Hematopoietic multipotent progenitor cell treated with erythropoietin and hydrocortisone succinate and interleukin-3 and kit ligand, for 4 days (in vitro differentiated cells): Measurements from ENCODE around the gene PRM2.

Experiments
- DNase-seq: peaks from one replicate; pipeline ENCODE4 v3.0.0-alpha.2; 2015

The PRM2 gene

DNA sequence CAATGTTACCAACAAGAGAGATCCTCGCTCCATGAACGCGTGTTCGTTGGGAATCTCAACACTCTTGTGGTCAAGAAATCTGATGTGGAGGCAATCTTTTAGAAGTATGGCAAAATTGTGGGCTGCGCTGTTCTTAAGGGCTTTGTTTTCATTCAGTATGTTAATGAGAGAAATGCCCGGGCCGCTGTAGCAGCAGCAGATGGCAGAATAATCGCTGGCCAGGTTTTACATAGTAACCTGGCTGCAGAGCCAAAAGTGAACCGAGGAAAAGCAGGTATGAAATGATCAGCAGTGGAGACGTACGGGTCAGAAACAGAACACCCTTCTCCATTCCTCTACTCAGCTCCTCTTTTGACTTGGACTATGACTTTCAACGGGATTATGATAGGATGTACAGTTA lies 33.6 kb downstream of the PRM2 start:
- DNase-seq, result no peak

DNA sequence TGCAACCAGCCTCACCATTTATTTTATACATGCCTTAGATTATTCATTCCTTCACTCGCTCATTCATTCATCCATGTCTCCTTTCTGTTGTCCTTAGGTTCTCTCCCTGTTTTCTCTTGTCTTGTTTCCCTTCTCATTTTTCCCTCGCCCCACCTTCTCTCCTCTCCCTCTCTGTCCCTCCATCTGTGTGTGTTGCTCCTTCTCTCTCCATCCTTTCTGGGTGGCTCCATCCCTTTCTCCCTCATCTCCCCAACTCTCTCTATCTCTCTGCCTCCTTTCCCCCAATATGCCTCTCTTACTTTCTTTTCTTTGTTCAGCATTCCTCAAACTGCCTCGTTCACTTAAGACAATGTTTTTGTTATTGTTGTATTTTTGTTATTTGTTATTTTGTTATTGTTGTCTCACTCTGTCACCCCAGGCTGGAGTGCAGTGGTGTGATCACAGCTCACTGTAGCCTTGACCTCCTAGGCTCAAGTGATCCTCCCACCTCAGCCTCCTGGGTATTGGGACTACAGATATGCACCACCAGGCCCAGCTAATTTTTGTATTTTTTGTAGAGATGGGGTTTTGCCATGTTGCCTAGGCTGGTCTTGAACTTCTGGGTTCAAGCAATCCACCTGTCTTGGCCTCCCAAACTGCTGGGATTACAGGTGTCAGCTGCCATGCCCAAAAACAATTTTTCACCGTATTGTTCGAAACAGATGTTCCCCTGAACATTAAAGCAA lies 34.6 kb downstream of the PRM2 start:
- DNase-seq, result no peak

DNA sequence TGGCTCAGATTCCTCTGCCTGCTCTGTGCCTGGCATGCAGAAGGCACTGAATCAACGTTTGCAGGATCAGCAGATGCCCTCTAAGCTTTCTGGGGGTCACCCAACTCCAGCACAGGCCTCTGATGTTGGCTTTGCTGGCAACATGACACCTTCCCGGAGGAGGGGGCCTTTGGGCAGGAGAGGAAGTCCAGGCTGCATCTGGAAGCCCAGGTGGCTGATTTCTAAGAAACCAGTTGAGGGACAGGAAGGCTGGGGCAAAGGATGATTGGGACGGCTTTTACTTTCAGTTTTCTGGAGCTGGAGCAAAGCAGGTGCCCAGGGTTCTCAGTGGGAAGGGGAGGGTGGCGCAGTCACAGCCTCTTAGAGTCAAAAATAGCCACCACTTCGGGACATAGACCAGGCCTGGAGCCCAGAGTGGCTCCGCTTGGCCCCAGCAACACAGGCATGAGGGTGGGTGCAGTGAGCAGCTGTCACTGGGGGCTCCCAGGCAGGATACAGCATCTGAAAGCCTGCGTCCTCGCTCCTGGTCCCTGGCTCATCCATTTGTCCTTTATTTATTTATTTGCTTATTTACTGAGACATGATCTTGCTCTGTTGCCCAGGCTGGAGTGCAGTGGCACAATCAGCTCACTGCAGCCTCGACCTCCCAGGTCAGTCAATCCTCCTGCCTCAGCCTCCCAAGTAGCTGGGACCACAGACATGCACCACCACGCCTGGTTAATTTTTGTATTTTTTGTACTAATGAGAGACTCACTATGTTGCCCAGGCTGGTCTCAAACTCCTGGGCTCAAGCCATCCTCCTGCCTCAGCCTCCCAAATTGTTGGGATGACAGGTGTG lies 35.4 kb downstream of the PRM2 start:
- DNase-seq, result no peak

DNA sequence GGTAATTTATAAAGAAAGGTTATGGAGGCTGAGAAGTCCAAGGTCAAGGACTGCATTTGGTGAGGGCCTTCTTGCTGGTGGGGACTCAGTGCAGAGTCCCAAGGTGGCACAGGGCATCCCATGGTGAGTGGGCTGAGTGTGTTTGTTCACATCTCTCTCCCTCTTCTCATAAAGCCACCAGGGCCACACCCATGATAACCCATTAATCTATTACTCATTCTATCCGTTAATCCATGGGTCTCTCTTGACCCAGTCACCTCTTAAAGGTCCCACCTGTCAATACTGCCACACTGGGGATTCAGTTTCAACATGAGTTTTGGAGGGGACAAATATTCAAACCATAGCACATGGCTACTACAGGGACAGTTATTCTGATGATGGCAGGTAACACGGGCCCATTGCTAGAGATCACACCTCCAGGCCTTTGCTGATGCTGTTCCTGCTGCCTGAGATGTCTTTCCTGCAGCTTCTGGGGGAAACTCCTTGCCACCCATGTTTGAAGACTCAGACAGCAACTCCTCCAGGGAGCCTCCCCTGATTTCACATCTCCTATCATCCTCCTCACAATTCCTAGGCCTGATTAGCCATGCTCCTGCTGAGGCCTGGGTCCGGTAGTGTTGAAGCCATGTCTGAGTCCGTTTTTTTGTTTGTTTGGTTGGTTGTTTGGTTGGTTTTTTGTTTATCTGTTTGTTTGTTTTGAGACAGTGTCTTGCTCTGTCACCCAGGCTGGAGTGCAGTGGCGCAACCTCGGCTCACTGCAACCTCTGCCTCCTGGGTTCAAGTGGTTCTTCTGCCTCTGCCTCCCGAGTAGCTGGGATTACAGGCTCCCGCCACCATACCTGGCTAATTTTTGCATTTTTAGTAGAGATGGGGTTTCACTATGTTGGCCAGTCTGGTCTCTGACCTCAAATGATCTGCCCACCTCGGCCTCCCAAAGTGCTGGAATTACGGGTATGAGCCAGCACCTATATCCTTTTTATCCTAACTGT lies 36.3 kb downstream of the PRM2 start:
- DNase-seq, result no peak

DNA sequence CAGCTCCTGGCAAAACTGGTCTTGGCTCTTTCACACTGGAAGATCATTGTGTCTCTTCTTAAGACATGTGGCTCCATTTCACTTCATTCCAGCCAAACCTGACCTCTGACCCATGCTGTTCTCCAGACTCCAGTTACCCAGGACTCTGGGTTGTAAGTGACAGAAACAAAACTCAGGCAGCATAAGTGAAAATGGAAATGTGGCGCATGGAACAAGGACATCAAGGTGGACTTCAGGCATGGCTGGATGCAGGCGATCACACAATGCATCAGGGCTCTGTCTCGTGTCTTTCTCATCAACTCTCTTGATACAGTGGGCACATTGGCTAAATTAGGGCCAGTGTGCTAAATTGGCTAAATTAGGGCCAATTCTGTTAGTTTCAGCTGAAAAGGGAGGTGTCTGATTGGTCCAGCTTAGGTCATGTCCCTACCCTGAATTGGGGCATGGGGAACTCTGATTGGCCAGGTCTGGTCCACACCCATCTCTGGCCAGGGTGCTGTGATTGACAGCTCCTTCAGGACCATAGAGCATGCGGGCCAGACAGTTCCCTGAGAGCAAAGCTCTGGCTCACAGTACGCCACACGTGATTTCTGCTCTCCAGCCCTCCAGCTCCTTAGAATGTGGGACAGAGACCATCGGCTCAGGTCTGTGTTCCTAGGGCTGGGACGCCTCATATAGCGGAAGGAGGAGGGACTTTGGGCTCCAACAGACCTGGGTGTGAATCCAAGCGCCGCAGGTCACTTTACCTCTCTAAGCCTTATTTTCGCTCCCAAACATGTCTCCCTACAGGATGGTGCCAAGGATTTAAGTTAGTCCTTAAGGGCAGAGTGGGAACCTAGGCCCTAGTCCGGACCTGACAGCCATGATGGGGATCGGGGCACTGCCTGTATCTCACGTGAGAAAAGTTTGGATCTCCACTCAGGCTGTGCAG lies 37.7 kb downstream of the PRM2 start:
- DNase-seq, result no peak

DNA sequence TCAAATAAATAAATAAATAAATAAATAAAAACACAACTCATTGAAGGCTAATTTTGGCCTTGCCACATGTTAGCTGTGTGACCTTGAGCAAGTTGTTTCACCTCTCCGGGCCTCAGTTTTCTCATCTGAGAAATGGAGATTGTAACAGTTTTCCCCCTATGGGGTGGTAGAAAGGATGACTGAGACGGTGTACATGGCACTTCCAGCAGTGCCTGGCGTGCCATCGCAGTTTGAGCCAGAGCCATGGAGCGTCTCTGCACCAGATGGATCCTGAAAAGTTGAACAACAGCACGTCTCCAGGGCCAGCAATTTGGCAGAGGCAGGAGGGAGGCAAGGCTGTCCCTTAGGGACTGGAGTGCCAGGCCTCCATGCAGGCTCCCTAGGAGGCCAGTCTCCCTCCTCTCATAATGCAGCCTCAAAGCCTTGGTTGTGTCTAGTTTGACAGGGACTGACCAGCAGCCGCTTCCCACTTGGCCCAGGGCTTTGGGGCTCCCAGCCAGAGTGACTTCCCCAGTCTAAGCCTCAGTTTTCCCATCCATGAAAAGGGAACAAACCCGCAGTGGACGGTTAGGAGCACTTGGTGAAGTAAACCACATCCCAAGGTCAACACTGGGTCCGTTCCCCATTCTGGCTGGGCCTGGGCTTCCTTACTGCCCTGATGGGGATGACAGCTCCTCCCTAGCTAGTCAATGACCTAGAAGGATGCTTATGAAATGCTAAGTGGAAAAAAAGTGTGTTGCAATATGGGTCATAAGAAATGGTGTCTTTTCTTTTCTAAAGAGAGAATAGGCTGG lies 39.6 kb downstream of the PRM2 start:
- DNase-seq, result peak; percentile 74

DNA sequence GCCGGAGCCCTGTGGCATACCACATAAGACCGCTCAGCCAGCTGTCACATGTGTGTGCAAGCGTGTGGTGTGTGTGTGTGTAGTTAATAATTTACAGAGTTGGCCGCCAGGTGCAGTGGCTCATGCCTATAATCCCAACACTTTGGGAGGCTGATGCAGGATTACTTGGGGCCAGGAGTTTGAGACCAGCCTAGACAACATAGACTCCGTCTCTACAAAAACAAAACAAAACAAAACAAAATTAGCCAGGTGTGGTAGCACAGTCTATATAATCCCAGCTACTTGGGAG lies 40.6 kb downstream of the PRM2 start:
- DNase-seq, result peak; percentile 65

DNA sequence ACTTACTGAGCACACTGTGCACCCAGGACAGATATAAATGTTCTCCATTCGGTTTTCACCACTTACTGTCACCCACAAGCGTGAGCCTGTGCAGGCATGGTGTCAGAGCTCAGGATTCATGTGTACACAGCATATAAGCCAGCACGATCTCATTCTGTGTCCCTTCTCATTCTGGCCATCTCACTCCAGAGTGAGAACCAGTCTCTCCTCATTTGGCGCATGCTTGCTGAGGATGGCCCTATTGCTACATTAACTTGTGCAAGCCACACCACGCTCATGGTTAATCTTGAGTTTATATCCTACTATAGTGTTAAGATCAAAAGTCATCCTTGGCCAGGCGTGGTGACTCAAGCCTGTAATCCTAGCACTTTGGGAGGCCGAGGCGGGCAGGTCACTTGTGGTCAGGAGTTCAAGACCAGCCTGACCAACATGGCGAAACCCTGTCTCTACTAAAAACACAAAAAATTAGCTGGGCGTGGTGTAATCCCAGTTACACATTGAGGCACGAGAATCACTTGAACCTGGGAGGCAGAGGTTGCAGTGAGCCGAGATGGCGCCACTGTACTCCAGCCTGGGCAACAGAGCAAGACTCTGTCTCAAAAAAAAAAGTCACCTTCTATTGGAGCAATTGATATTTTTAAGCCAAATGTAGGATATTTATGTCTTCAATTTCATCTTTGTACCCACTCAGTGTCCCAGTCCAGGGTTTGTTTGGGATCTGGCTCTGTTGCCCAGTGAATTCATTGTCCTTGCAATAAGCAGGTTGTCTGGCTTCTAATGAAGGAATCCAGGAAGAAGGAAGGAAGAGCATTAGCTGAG lies 41.2 kb downstream of the PRM2 start:
- peak; percentile 75 for DNase-seq

DNA sequence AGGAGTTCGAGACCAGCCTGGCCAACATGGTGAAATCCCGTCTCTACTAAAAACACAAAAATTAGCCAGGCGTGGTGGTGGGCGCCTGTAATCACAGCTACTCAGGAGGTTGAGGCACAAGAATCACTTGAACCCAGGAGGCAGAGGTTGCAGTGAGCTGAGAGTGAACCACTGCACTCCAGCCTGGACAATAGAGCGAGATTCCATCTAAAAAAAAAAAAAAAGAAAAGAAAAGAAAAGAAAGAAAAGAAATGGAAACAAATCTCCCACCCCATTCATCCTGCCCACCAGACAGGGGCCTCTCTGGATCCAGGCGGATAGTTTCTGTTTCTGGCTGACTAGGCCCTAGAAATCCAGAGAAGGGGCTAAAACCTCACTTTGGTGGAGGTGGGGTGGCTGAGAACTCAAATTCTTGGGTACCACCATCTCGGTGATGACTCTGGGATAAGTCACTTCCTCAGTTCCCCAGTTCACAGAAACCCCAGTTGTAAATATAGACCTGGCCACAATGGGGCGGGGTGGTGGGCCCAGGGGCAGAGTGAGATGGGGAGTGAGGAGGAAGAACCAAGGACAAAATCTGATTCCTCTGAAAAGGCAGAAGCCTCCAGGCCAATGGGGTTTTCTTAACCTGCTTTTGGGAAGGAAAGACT lies 42.4 kb downstream of the PRM2 start:
- DNase-seq, result peak; percentile 84

DNA sequence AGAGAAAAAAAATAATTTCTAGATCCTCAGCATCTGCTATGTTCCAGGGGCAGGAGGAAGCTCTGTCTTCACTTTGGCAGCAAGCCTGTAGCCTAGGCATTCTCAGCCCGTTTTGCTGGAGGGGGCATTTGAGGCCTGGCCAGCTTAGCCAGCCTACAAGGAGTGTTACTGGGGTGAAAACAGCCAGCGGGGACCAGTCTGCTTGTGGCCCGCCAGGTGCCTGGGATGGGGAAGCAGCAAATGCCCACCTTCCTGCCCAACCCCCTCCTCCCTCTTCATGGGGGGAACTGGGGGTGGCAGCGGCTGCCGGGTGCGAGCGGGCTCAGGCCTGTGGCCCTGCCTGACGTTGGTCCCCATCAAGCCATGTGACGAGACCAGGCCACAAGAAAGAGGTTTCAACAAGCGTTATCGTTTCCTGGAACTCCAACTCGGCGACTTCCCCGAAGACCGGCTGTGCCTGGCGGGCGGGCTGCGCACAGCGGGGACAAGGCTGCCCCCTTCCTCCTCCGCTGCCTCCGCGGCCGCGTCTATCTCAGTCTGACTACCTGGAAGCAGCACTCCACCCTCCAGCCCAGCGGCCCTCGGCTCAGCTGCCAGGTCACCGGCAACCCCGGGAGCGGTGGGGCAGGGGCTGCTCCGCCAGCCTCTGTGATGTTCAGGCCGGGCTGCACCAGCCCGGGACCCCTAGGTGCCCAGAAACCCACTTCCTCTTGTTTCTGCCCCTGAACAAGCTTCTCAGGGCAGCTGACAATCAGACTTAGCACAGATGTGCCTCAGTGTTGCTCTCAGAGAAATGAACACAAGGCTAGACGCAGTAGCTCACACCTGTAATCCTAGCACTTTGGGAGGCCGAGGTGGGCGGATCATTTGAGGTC lies 43.2 kb downstream of the PRM2 start:
- DNase-seq, result peak; percentile 97

DNA sequence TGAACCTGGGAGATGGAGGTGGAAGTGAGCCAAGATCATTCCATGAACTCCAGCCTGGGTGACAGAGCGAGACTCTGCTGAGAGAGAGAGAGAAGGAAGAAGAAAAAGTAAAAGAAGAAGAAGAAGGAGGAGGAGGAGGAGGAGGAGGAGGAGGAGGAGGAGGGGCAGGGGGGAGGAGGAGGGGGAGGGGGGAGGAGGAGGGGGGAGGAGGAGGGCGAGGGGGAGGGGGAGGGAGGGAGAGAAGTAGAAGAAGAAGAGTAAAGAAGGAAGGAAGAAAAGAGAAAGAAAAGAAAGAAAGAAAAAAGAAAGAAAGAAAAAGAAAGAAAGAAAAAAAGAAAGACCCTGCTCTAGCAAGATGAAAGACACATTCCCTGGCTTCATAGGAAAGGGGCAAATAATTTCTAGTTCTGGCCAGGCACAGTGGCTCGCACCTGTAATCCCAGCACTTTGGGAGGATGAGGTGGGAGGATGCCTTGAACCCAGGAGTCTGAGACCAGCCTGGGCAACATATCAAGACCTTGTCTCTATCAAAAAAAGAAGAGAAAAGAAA lies 43.9 kb downstream of the PRM2 start:
- no peak for DNase-seq

DNA sequence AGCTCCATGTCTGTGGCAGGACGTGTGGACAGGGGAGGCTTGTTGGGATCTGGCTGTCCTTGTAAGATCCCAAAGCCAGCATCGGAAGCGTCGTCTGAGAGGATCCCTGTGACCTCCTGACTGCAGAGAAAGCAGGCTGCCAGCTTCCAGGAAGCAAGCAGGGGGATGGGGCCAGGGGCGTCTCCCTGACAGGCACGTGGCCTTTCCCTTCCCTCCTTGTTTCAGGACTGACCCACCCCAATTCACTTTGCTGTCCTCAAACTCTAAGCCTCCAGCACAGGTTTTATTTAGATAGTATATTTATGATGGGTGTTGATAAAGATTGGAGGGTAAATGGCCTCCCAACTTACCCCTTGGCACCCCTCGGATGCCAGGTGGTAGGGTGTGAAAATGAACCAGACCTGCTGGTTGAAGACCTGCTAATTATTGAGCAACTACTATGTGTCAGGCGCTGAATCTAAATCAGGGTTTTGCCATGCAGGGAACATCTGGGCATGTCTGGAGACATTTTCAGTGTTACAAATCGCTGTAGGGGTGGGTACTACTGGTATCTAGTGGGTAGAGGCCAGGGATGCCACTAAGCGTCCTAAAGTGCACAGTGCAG lies 44.8 kb downstream of the PRM2 start:
- DNase-seq, result no peak

DNA sequence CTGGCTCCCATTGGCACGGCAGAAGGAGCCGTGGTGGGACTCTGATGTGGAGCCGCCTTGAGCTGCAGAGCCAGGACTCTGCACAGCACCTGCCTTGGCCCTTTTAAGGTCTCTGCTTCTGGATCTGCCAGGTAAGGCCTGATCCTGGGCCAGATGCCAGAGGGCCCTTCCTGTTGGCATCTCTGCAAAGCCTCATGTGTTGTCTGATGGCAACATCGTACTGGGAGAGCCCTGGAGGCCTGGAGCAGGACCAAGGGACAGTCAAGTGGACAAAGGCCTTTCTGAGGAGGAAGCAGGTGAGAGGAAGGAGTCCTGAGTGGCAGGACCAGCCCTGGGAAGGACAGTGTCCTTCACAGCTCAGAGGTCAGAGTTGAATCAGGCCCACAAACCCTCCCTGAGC lies 46.4 kb downstream of the PRM2 start:
- no peak for DNase-seq

DNA sequence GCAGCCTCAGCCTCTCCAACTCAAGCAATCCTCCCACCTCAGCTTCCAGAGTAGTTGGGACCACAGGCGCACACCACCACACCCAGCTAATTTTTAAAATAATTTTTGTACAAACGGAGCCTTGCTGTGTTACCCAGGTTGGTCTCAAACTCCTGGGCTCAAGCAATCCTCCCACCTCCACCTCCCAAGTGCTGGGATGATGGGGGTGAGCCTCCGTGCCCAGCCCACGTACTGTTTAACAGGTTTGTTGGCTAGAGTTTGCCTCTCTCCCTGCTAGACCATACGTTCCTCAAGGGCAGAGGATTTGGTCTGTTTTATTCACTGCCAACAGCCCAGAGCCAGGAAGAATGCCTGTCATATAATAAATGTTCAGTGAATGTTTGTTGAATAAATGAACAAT lies 46.8 kb downstream of the PRM2 start:
- DNase-seq, result no peak

DNA sequence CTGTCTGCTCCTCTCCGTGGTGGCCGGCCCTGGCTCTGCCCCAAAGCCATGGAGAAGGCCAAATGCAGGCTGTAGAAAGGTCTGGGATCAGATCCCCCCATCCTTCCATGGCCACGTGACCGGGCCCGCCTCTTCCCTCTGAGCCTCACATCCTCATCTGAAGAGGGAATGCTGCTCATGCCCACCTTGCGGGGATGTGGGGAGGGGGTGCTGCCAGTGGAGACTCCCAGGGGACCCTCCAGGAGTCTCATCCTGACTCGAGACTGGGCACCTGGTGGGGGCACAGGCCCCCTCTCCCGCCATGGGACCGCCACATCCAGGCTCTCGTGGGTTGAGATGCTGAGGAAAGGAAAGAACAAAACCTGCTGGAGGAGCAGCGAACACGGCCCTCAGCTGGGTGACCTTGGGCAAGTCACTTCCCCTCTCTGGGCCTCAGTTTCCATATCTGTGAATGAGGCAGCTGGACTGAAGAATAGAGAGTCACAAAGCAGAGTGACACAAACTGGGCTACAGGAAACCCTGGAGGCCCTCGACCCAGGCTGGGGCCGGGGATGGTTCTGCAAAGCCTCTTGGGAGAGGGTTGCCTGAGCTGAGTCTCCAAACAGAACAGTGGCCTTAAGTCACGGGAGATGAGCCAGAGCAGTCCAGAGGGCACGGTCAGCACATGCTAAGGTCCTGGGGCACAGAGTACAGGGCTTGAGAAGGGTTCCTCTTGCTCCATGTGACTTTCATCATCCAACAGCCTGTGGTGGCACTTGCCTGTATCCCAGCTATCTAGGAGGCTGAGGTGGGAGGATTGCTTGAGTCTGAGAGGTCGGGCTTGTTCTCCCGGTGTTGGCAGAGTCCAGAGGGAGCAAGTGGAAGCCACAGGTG lies 50.4 kb downstream of the PRM2 start:
- DNase-seq, result no peak
